C4-2B (cell line): ENCODE data around the gene ANKRD63.

Source experiments
- H3K27ac ChIP-seq: fragments of 450-650 bp; 2 replicates; pipeline ENCODE4 v1.5.1; 2017
- CTCF ChIP-seq: fragments of 450-650 bp; conservative IDR thresholded peaks from 2 replicates; pipeline ENCODE4 v1.5.1; 2017; ENCODE audit warnings: mild to moderate bottlenecking
- ZFX ChIP-seq: fragments of 450-650 bp; IDR thresholded peaks from 2 replicates; pipeline ENCODE4 v1.6.1; 2017

ANKRD63 gene

GRCh38 chr15:40281057-40281800, 1.6 kb downstream of the ANKRD63 start:
- no peak for TF ChIP-seq ZFX
- no peak overlapping the region for H3K27ac ChIP-seq

- H3K27ac ChIP-seq: no peak overlapping the region
- TF ChIP-seq ZFX: no peak
- no peak for TF ChIP-seq CTCF
These were observed 2.4 kb downstream of the ANKRD63 start for GRCh38 chr15:40280260-40281056.

GRCh38 chr15:40279437-40280141, 3.3 kb downstream of the ANKRD63 start:
- TF ChIP-seq CTCF: peak; percentile 99
- no peak for TF ChIP-seq ZFX
- no peak overlapping the region for H3K27ac ChIP-seq

GRCh38 chr15:40278026-40278425, 4.8 kb downstream of the ANKRD63 start:
- H3K27ac ChIP-seq: no peak overlapping the region
- no peak for TF ChIP-seq CTCF
- no peak for TF ChIP-seq ZFX

GRCh38 chr15:40277471-40277870, 5.4 kb downstream of the ANKRD63 start:
- no peak overlapping the region for H3K27ac ChIP-seq
- TF ChIP-seq ZFX (no peak), CTCF (no peak)

GRCh38 chr15:40276927-40277326, 5.9 kb downstream of the ANKRD63 start:
- H3K27ac ChIP-seq: no peak overlapping the region
- TF ChIP-seq ZFX (no peak), CTCF (no peak)

- no peak overlapping the region for H3K27ac ChIP-seq
- no peak for TF ChIP-seq CTCF
These were observed 6.9 kb downstream of the ANKRD63 start for GRCh38 chr15:40275954-40276353.
